Activated T-cell treated with anti-CD3 and anti-CD28 coated beads, Interleukin-2, amount 50 U/mL, for 48 hours (primary cell): ENCODE measurements around the gene HNRNPA1L2.
"Not testable (repeated sequence)": the region's sequence is repeated elsewhere in the genome, so short reads cannot be mapped to it uniquely, and the experiment has no call there.

Experiments used
- DNase-seq, 2 experiments: peaks; one replicate each; pipeline ENCODE4 v3.0.0-alpha.2; 2020

HNRNPA1L2 gene

DNA sequence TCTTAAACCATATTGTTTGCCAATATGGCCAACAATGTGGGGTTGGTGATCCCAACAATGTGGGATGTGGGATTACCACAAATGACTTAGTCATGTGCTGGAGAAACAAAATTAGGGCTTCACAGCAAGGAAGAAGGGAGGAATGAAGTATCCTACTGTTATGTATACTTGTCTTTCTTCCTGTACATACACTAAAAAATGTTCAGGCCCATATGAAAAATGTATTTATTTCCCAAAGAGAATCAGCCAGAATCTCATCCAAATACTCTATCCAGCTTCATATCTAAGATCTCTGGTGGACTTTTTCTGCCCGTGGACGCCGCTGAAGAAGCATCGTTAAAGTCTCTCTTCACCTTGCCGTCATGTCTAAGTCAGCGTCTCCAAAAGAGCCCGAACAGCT is at the start of gene HNRNPA1L2:
Gene HNRNPA1L2 (plus strand): TSS at position 301 of the 400 bp plus-strand sequence. CDS start 62 bp downstream, at position 363.
- no peak for DNase-seq

DNA sequence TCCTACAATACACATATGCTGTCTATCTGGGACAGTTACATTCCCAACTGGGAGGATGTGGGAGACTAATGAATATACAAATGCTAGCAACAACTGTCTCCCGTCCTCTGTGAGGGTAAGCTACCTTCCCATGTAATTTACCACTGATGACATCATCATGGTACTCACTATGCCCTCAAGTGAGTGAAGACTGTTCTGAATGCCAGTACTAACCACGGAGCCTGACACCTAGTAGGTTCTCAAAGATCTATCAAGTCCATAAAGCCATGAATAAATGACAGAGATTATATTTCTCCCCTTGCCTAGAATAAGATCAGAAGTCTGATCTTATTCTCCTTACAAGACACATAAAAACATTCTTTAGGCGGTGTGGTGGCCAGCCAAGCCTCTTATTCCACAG is 49.1 kb upstream of the HNRNPA1L2 start:
- DNase-seq, result not testable (repeated sequence)

DNA sequence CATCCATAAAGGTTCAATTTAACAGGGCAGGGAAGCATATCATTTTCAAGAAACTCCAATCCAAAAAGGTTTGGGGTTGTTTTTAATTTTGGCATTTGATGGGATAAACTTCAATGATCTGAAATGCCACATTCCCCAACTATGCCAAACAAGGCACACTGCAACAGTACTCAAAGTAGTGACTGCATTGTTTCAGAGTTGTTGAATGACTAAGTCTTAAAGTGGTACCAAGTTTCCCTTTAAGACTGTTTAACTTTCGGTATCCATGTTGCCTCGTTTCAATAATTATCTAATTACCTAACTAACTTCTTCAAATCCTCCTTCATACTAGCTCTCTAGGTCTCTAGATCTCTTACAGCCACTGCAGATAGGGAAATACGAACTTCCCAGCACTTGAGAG is 48.4 kb upstream of the HNRNPA1L2 start:
- not testable (repeated sequence) for DNase-seq

DNA sequence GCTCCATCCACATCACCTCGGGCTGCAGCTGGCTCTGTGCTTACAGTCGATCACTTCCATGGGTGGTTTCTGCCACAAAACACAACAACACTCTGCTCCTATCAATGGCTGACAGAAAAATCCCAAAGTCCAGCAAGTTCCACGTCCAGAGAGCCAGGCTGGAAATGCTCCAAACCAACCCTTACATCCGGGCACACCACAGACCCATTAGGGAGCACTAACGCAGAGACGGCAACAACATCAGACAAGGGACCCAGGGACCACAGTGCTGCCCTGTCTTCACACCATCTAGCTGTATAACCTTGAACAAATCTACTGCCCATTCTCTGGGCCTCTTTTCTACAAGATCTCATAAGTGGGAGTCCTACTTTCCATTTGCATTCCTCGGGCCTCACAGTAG is 47.9 kb upstream of the HNRNPA1L2 start:
- DNase-seq, result not testable (repeated sequence)

DNA sequence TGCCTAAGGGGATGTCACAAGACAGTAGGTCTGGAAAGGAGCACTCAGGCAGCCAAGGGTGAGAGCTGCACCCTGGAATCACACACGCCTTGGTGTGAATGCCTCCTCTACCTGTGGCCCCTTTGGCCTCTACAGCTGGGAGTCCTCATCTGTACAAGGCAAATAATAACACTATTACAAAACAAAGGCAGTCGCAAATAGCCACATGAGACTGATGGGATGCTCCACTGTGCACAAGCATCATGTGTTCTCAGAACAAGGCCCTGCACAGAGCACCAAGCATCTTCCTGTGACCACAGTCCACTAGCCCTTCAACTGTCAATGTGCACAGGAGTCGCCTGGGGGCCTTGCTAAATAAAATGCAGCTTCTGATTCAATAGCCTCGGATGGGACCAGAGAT is 44.6 kb upstream of the HNRNPA1L2 start:
- no peak for DNase-seq

DNA sequence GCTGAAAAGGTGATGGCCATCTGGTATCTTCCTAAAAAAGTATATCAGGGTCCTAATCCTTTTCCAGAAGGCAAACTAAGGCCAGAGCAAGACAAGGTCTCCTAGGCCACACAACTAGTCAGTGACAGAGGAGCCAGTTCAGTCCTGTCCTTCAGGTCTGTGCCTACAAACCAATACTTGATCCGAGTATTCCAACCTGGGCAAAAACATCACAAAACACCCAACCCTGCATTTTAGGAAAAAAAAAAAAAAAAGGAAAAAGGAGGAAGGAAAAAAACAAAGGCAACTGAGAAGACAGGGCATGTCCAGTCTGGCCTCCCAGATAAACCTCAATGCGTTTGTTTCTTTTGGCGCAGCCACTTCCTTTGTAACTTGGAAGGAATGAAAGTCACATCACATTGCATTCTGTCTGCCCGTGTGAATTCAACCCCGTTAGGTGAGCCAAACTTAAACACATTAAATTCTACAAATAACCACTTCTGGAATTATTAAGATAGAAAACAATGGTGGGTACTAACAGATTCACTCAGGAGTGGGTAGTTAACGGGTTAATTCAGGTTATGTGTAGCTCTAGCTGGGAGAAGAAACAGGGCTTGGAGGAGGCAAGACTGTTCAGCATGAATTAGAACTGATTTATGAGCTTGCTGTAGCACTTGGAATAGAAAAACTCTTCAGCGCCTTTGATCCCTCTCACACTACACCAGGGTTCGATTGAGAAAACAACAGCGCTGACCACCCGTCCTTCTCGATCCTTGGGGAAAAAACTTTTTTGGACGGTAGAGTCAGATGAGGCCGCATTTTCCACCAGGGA is 43.0 kb upstream of the HNRNPA1L2 start:
- DNase-seq, result no peak

DNA sequence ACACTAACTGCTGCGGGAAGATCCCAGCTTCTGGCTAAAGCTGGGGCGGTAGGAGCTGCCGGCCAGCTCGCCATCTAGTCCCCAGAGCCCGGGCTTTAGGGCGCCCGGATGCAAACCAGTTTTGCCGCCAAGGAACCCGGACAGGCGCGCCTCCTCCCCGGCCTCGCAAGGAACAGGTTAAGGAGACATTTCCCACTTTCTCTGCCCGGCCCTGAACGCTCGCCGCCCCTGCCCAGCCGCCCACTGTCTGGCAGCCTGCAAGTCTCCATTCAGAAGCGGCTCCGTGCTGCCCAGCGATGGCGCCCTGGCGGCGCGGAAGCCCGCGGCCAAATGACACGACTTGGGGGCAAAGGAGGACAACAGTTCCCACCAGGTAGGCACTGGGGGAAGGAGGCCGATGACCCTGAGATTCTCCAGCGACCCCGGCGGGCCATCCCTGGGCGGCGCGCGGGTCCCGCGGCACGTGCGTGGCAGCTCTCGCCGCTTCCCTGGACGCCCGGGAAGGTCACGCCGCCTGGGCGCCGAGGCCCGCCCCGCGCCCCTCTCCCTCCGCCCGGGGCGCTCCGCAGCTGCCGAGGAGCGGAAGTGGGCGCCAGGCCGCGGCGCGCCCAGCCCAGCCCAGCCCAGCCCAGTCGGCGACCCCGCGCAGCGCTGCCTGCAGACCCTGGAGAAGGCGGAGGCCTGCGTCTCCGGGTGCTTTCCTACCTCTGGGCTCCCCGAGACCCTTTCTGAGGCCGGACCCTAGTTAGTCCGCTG is 42.2 kb upstream of the HNRNPA1L2 start:
- DNase-seq, result peak; percentile 37 to 49

DNA sequence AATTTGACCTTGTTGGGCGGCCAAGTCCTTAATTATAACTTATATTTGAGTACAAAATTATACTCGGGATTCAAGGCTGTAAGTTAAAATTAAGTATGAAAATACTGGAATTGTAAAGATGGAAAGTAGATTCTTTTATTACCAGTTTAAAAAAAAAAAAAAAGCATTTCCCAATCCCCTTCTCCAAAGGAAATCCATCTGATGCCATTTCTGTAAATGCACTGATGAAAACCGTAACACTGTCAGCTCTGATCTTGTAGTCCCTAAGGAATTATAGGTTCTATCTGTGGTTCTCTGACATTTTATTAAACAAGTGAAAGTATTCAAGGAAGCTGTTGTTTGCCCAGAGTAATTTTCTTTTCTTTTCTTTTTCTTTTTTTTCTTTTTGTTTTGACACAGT is 41.6 kb upstream of the HNRNPA1L2 start:
- DNase-seq, result no peak

DNA sequence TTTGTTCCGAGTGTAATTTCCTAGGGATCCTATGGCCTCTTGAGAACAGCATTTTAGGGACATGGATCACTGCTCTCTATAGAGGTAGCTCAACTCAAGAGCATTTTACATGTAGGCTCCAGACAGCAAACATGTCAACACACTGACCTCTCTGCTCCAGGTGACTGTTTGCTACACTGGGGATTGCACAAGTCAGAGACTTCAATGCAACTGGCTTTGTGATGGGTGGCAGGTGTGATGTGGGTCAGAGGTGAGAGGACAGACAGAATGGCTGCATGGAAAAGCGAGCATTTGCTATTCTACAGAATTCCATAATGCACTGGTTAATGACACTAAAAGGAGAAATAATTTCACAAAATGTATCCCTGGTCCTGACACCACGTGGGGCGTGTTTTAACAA is 38.9 kb upstream of the HNRNPA1L2 start:
- not testable (repeated sequence) for DNase-seq

DNA sequence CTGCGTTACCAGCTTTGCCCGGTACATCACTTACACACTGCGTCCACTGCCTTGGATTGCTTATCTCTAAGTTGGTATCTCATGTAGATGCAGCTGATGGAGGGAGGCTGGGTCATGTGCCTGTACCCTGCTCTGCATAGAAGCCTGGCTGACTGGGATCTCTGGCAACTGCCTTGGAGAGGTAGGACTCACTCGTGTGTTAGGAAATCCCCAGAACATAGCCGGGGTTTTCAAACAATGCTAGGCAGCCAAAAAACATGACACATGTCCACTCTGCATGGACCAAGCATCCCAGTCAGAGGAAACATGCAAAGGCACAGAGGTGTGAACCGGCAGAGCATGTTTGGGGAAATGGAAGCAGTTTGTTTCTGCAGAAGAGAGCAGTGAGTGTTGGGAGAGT is 36.1 kb upstream of the HNRNPA1L2 start:
- not testable (repeated sequence) for DNase-seq

DNA sequence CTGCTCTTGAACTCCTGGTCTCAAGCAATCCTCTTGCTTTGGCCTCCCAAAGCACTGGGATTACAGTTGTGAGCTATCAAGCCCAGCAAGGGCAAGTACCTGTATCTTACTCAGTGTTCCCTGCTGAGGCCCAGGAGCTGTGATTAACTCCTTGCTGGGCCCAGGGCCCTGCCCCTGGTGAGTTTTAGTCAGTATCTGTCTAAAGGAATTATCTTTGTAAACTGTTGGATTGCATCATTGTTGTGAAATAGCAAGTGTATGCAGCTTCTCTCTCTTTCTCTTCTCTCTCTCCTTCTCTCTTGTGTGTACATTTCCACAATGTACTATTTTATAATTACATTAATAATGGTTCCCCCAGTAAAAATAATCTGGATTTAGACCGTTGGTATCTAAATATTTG is 35.4 kb upstream of the HNRNPA1L2 start:
- not testable (repeated sequence) for DNase-seq

DNA sequence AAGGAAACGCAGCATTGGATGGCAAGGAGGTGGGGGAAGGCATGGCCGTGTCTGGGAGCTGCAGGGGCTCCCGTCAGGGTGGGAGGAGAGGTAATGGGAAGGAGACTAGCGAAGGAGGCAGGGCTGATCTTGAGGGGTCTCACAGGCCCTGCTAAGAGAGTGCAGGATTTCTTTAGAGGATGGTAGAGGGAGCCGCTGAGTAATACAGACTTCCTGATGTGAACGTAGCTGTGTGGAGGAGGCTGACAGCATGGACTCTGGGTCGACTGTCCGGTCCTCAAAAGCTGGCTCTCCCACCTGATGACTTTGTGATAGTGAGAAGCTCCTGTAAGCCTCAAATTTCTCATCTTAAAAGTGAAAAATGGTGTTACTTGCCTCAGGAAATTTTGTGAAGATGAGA is 34.0 kb upstream of the HNRNPA1L2 start:
- DNase-seq, result not testable (repeated sequence)

DNA sequence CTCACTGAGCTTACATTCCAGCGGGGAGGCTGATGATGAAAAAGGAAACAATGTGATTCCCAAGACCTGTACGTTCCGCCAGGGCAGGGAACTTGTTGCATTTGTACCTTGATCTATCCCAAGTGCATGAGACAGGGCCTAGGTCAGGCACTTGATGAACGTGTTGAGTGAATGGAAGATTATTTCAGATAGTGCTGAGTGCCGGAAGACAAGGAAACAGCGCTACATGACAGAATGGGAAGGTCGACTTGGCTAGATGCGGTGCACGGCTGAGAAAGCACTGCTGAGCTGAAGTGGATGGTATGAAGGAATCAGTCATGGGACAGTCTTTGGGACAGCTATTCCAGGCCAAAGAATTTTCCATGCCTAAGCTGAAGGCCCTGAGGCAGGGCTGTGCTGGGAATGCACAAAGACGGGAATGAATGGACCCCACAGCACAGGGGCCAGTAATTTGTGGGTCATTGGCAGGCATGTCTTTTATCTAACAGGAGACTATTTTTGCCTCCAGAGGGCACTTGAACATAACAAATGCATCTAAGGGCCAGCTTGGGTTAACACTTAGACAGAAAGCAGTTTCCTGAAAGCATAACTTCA is 33.1 kb upstream of the HNRNPA1L2 start:
- DNase-seq, result not testable (repeated sequence)

DNA sequence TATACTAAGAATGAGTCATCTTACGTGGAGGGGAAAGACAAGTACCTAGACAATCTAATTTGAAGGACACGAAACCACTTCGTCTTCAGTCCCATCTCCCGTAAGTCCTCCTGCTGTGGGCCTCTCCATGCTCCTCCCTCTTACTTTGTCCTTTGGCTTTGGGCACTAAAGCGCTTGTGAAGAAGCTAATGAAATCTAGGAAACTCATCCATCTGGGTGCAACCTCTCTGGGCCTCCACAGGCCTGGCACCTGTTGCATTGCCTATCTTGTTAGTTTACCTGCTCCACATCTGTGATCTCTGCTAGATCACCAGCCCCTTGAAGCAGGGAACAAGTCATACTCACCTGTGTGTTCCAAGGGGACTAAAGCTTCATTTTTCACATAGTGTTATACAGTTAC is 32.1 kb upstream of the HNRNPA1L2 start:
- not testable (repeated sequence) for DNase-seq

DNA sequence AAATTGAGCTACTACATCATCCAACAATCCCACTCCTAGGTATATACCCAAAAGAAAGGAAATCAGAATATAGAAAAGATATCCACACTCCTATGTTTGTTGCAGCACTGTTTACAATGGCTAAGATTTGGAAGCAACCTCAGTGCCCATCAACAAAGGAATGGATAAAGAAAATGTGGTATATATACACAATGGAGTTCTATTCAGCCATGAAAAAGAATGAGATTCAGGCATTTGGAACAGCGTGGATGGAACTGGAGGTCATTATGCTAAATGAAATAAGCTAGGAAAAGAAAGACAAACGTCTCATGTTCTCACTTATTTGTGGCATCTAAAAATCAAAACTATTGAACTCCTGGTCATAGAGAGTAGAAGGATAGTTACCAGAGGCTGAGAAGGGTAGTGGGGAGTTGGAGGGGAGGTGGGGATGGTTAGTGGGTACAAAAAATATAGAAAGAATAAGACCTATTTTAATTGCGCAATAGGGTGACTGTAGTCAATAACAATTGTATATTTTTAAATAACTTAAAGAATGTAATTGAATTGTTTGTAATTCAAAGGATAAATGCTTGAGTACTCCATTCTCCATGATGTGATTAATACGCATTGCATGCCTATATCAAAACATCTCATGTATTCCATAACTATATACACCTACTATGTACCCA is 27.0 kb upstream of the HNRNPA1L2 start:
- no peak for DNase-seq

DNA sequence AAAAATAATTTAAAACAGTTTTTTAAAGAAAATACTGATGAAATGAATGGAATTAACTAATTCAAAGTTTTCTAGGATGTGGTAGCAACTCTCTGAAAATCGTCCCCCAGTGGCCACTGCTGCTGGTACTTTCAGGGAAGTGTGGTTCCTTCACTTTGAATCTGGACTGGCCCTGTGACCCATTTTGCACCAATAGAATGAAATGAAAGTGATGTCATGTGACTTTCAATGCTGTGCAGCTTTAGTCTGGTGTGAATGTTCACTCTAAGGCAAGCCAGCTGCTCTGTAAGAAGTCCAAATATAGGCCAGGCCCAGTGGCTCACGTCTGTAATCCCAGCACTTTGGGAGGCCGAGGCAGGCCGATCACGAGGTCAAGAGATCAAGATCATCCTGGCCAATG is 26.4 kb upstream of the HNRNPA1L2 start:
- DNase-seq, result no peak

DNA sequence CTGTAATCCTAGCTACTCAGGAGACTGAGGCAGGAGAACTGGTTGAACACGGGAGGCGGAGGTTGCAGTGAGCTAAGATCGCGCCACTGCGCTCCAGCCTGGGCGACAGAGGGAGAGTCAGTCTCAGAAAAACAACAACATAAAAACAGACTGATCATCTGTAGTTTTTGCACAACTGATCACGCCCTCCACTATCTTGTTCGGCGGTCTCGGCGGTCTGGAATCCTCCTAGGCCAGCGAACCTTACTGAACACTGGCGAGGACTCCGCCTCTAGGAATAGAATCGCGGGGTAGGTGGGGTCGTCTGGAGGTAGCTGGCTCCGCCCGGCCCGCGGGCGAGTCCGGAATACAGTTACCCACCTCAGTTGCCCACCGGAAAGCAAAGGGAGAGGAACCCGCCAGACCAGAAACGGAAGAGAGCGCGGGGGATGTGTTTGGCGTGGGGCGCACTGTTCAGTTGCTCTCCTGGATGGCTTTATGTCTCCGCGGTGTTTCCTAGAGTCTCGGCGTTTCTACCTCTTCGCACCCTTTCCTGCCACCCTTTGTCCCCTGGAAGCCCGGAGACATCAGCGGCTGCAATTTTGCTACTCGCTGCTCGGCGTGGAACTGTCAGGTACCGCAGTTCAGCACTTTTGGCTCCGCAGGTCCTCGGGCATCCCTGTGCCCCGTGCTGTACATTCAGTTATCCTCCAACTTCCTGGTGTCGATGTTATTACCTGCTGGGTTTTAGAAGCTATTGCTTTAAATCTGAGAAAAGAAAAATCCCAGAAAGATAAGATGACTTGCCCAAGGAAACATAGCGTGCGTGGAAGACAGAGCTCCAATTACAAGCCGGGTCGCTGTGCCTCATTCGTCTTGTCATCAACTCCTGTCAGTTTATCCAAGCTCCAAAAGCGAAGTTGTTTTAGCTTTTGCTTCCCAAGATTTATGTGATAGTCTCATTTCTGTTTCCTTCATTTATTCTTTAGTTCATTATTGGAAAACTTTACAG is 24.9 kb upstream of the HNRNPA1L2 start:
- DNase-seq, result peak; percentile 87 to 91

DNA sequence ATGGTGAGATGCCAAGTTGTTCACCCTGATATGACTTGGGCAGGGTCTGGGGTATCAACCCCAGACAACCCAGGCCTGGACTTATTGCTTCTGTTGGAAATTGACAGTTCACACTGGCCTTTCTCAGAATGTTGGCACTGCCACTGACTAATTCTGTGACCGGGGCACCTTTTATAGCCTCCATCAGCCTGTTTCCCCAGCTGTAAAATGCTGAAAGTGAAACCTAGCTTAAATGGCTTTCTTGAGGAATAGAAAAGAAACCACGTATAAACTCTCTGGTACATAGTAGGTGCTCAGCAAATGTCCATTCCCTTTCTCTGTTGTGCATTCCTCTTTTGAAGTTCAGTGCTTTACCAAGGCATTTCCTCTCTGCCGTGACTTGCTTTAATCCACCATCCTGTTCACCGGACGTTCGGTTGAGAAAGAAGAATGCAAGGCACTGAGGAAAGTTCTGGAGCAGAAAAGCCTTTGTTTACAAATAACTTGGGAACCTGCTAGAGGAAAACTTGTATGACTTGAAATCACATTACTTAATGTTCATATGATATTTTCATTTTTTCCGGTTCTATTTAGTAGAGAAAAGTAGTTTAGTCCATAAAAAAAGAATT is 11.0 kb upstream of the HNRNPA1L2 start:
- DNase-seq, result not testable (repeated sequence)

DNA sequence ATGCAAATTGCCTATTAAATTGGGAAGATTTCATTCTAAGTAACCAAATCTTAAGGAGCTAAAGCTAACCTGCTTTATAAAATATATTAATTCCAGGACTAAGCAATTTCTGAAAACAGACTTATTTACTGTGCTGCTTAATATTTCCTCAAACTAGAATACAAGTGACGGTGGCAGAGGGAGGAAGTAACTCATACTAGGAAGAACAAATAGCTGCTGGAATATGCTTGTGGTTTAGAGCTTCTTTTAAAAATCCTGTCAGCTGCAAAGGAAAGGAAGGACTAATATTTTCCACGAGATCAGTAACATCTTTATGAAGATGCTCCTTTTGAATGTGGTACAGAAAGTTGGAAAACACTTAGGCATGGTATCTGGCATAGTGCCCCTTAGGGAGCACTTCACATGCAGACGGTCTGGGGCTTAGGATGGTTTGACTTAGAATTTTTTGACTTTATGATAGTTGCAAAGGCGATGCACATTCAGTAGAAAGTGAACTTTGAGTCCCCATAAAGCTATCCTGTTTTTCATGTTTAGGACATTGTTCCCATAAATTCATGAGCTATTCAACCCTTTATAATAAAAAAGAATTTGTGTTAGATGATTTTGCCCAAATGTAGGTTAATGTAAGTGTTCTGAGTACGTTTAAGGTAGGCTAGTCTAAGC is 3.4 kb upstream of the HNRNPA1L2 start:
- no peak for DNase-seq

DNA sequence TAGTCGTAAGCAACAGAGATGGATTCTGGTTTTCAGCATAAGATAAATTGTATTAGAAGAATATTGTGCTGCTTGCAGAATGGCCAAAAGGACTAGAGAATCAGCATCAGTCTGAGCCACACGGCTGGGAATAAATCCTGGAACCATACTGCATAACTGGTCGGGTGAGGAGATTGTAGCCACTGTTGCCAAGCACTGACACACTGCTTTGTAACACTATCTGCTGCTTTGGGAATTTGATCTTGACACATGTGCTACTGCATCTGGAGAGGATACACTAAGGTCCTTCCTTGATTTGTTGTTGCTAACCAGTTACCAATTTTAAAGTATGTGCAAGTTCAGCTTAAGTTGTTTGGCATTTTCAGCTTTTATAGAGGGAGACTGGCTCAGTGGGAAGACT is 1.9 kb downstream of the HNRNPA1L2 start:
- DNase-seq, result no peak

DNA sequence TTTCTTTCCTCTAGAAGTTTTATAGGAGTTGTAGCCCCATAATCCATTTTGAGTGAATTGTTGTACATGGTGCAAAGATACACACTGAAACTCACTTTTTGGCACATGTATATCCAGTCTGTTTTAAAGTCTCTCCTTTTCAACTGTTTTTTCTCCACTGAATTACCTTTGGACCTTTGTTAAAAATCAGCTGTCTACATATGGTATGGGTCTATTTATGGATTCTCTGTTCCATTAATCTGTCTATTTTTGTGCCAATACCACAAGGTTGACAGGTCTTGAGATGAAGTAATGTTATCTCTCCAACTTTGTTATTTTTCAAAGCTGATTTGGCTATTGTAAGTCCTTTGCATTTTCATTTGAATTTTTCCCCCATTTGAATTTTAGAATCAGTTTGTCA is 4.7 kb downstream of the HNRNPA1L2 start:
- no peak for DNase-seq
